Fibroblast of lung (primary cell): Measurements from ENCODE around the gene SGO2.

Experiments
- EZH2 ChIP-seq: IDR thresholded peaks from 2 replicates; pipeline ENCODE4 v1.5.1; 2012; ENCODE audit warnings: low read length, control low read depth, mild to moderate bottlenecking; ENCODE audit errors: missing control alignments
- TF ChIP-seq, protein P1 (sequence below), 2 donors: IDR thresholded peaks in 1 of 2; conservative IDR thresholded peaks in 1 of 2; 1 replicate in 1 of 2; 2 replicates in 1 of 2; pipeline ENCODE4 v1.5.1; 2011 to 2012; ENCODE audit warnings: low read length in 2 of 2, control low read depth in 1 of 2, inconsistent platforms in 1 of 2, low read depth in 1 of 2, mild to moderate bottlenecking in 1 of 2

DNA sequence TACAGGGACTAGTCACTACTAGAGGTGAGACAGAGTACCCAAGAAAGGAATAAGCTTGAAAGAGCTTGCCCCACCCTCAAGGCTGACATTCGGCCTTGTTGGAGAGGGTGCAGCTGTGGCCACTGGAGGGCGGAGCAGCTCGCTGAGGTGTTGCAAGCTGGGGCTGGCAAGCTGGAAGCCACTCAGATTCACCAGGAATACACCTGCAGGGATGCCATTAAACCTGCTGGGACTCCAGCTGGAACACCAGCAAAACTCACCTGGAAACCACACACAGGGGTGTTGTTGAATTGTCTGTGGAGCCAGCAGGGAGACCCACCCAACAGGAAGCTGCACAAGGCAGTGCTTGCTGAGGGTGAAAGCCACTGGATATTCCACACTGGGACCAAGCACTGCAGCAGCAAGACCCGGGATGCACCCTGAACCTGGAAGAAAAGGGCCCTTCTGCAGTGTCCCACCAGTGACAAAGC, 42.2 kb upstream of the SGO2 start:
- TF ChIP-seq, protein P1, sequence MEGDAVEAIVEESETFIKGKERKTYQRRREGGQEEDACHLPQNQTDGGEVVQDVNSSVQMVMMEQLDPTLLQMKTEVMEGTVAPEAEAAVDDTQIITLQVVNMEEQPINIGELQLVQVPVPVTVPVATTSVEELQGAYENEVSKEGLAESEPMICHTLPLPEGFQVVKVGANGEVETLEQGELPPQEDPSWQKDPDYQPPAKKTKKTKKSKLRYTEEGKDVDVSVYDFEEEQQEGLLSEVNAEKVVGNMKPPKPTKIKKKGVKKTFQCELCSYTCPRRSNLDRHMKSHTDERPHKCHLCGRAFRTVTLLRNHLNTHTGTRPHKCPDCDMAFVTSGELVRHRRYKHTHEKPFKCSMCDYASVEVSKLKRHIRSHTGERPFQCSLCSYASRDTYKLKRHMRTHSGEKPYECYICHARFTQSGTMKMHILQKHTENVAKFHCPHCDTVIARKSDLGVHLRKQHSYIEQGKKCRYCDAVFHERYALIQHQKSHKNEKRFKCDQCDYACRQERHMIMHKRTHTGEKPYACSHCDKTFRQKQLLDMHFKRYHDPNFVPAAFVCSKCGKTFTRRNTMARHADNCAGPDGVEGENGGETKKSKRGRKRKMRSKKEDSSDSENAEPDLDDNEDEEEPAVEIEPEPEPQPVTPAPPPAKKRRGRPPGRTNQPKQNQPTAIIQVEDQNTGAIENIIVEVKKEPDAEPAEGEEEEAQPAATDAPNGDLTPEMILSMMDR (conservative IDR thresholded peaks at IDR 0.05 in 1 of 2, IDR thresholded peaks at IDR 0.05 in 1 of 2; ENCODE audit: low read depth in 1 of 2, low read length in 2 of 2), result peak; percentile 16 to 57
- no peak for TF ChIP-seq EZH2
